Measurements from ENCODE around the gene FOXO3.

DNA sequence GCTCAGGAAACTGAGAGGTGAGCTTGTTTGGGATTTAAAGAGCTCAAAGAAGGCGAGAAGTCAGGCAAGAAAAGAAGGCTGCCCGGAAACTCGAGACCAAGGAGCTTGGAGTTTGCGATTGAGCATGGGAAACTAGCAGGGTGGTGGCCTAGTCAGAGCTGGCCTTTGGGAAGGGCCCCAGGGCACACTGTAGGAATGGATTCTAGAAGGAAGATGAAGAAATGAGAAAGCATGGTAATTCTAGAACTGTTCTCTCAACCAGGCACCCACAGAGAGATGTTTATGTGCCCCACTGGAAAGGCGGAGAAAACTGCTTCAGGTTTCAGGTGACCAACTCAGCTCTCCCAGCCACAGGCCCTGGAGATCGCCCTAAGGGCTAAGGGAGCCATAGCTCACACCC, 126.2 kb downstream of the FOXO3 start:
- no peak for TF ChIP-seq CTCF (IDR thresholded peaks at IDR 0.05; ENCODE audit: low read depth, low read length)
- no peak for TF ChIP-seq EZH2phosphoT487 (IDR thresholded peaks at IDR 0.05; ENCODE audit: low read depth)

Measured in OCI-LY3 (cell line).